Measurements from ENCODE around the gene TMC1. TPM values are rescaled to one million over a fixed set of nuclear protein-coding genes. Genes with fewer than 3 reads are reported as not detected.

TMC1 gene
- total and polyA plus RNA-seq, 2 of the 8 experiments (the other 6 are each of a cell fraction or from before 2014, with no cell fraction given) = 0.95 to 0.98 TPM

DNA sequence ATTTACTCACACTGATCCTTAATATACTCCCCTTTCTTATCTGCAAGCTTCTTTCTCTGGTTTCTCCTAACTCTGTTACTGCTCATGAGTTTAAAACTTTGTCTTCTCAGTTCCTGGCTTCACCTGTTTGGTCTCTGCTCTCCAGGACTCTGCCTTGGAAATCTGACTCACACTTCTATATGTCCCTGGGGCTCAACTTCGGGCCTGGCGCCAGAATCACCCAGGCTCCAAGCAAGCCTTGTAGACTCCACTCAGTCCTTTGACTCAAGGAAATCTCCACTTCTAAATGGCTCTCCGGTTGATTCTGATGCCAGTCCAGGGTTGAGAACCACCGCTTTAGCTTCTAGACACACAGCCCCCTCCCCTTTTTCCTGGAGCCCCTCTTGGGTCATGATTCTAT is 57.8 kb downstream of the TMC1 start:
- H2BK20ac ChIP-seq (ENCODE audit: low read length) = no peak overlapping the region
- H3K23me2 ChIP-seq (ENCODE audit: low read depth, low read length) = no peaks in the 10 kb centered on the region
- H2BK12ac ChIP-seq (ENCODE audit: low read depth, low read length) = no peak overlapping the region
- no peak overlapping the region for H3K4ac ChIP-seq (replicated peaks; ENCODE audit: insufficient read length, low read depth, low read length)
- no peak overlapping the region for H3K14ac ChIP-seq (ENCODE audit: insufficient read length)
- peak overlapping the region; percentile 70 for H2AFZ ChIP-seq (ENCODE audit: low read length)
- no peaks in the 10 kb centered on the region for H3K9me3 ChIP-seq (ENCODE audit: insufficient read depth in 2 of 2, low read depth in 1 of 2, low read length in 1 of 2)
- H3K4me3 ChIP-seq (ENCODE audit: extremely low read depth in 1 of 4, insufficient read depth in 2 of 4, low read depth in 3 of 4, low read length in 4 of 4) = no peak overlapping the region
- no peak overlapping the region for H2BK5ac ChIP-seq (ENCODE audit: low read depth, low read length)
- no peak overlapping the region for H2BK15ac ChIP-seq (ENCODE audit: low read length)
- no peaks in the 10 kb centered on the region for H4K20me1 ChIP-seq (replicated peaks in 1 of 2; ENCODE audit: control insufficient read depth in 1 of 2, insufficient read depth in 2 of 2, low read length in 2 of 2)
- H4K5ac ChIP-seq (ENCODE audit: insufficient read length, low read depth, low read length) = no peak overlapping the region
- no peak overlapping the region for H3K18ac ChIP-seq (ENCODE audit: extremely low read depth, low read length)
- no peak for TF ChIP-seq TBP (IDR thresholded peaks at IDR 0.05; ENCODE audit: low read depth, low read length)
- WGBS, 2 experiments (ENCODE audit: extremely low coverage in 1 of 2, insufficient coverage in 1 of 2, insufficient read length in 1 of 2, insufficient replicate concordance in 2 of 2, low coverage in 1 of 2, low lambda C conversion rate in 2 of 2, missing lambda C conversion rate in 1 of 2) = 85% methylated on average over 4 of the region's 4 CpGs; no CpG with 5 or more reads in 1 of the 2 experiments
- H3K27ac ChIP-seq (ENCODE audit: low read depth, low read length) = no peak overlapping the region
- H2BK120ac ChIP-seq (replicated peaks; ENCODE audit: low read depth, low read length) = no peak overlapping the region
- H3K27me3 ChIP-seq (replicated peaks in 1 of 4; ENCODE audit: control insufficient read depth in 3 of 4, extremely low read depth in 1 of 4, insufficient read depth in 3 of 4, low read length in 3 of 4) = no peaks in the 10 kb centered on the region
- no peak overlapping the region for H4K8ac ChIP-seq (ENCODE audit: extremely low read depth, insufficient read depth, low read length)
- H3K79me1 ChIP-seq (ENCODE audit: low read depth, low read length) = no peaks in the 10 kb centered on the region
- FAIRE-seq (no peak), DNase-seq (ENCODE audit: low read depth in 1 of 2, low spot score in 2 of 2) (no peak)
- no peaks in the 10 kb centered on the region for H3K4me1 ChIP-seq (replicated peaks in 1 of 4; ENCODE audit: control insufficient read depth in 3 of 4, insufficient read depth in 4 of 4, low read length in 3 of 4)
- CTCF ChIA-PET (ENCODE audit: partially characterized antibody) = interaction anchor here (0.8 to 1.3 kb wide), 3 partner anchors 10 to 39 kb away, joined by 3 to 4 read pairs (median 3); no protein-coding TSS in a partner anchor
- no peaks in the 10 kb centered on the region for H3K79me2 ChIP-seq (ENCODE audit: control insufficient read depth in 1 of 2, insufficient read depth in 2 of 2, low read length in 2 of 2)
- H2AK5ac ChIP-seq (ENCODE audit: low read depth, low read length) = no peak overlapping the region
- no peak overlapping the region for H3K23ac ChIP-seq (ENCODE audit: insufficient read length)
- no peak overlapping the region for H4K91ac ChIP-seq (replicated peaks; ENCODE audit: insufficient read length, low read length)
- POLR2A ChIA-PET (ENCODE audit: partially characterized antibody) = interaction anchor here (2.7 kb wide), 1 partner anchor 217 kb away, joined by 5 read pairs; no protein-coding TSS in a partner anchor
- no peak overlapping the region for H3K56ac ChIP-seq (replicated peaks; ENCODE audit: insufficient read length, low read depth, low read length)
- H3K36me3 ChIP-seq (ENCODE audit: control insufficient read depth in 2 of 4, insufficient read depth in 4 of 4, low read length in 3 of 4) = no peaks in the 10 kb centered on the region
- no peak overlapping the region for H3K4me2 ChIP-seq (ENCODE audit: insufficient read depth in 1 of 2, low read depth in 2 of 2, low read length in 2 of 2)
- H3K9ac ChIP-seq (replicated peaks in 1 of 4; ENCODE audit: extremely low read depth in 1 of 4, low read depth in 3 of 4, low read length in 3 of 4) = no peak overlapping the region

All from H1 (cell line).